OCI-LY3 (cell line): ENCODE measurements around the gene ANKRD13A.
"Not testable (repeated sequence)": the region's sequence is repeated elsewhere in the genome, so short reads cannot be mapped to it uniquely, and the experiment has no call there.

Source experiments
- H2AFZ ChIP-seq: fragments of 200-600, 300-600 bp; shearing (Covaris generic); 2 replicates; pipeline ENCODE4 v1.6.0; 2014; ENCODE audit warnings: antibody characterized with exemption, low read depth, low read length
- H3K27ac ChIP-seq: fragments of 200-600, 300-600 bp; sonication (generic); 2 replicates; pipeline ENCODE4 v1.5.1; 2014; ENCODE audit warnings: mild to moderate bottlenecking, low read length, moderate library complexity, mixed read lengths
- H3K27me3 ChIP-seq: fragments of 200-600, 300-600 bp; sonication (generic); 2 replicates; pipeline ENCODE4 v1.6.1; 2014; ENCODE audit warnings: low read depth, low read length, mixed read lengths
- H3K36me3 ChIP-seq: fragments of 200-600, 300-600 bp; sonication (generic); replicated peaks from 2 replicates; pipeline ENCODE3; 2014; ENCODE audit warnings: low read depth, low read length, mixed read lengths
- H3K4me1 ChIP-seq: fragments of 300-600, 200-600 bp; sonication (generic); 2 replicates; pipeline ENCODE4 v1.6.1; 2014; ENCODE audit warnings: low read length, mixed read lengths
- H3K4me2 ChIP-seq: fragments of 200-600, 300-600 bp; sonication (generic); 2 replicates; pipeline ENCODE4 v1.6.1; 2014; ENCODE audit warnings: low read length, mixed read lengths
- H3K4me3 ChIP-seq: fragments of 300-600, 200-600 bp; sonication (generic); 2 replicates; pipeline ENCODE4 v1.5.1; 2014; ENCODE audit warnings: antibody characterized with exemption, mild to moderate bottlenecking, low read length, moderate library complexity
- H3K79me2 ChIP-seq: fragments of 300-600, 200-600 bp; shearing (Covaris generic); 2 replicates; pipeline ENCODE4 v1.6.1; 2014; ENCODE audit warnings: mild to moderate bottlenecking, low read length, mixed read lengths
- H3K9ac ChIP-seq: fragments of 300-600, 200-600 bp; shearing (Covaris generic); 2 replicates; pipeline ENCODE4 v1.6.0; 2014; ENCODE audit warnings: mild to moderate bottlenecking, low read length, moderate library complexity
- H3K9me3 ChIP-seq: fragments of 200-600, 300-600 bp; shearing (Covaris generic); 2 replicates; pipeline ENCODE4 v1.6.1; 2014; ENCODE audit warnings: low read length, mixed read lengths; ENCODE audit not compliant: insufficient read depth
- H4K20me1 ChIP-seq: fragments of 200-600, 300-600 bp; sonication (generic); 2 replicates; pipeline ENCODE4 v1.6.1; 2016; ENCODE audit warnings: low read length, mixed read lengths; ENCODE audit not compliant: insufficient read depth
- EZH2phosphoT487 ChIP-seq: fragments of 200-600 bp; shearing (Covaris generic); IDR thresholded peaks from 2 replicates; pipeline ENCODE4 v1.6.1; 2018; ENCODE audit warnings: antibody characterized with exemption, mixed run types, low read depth
- TF ChIP-seq, protein P1 (sequence below): fragments of 200-600, 300-600 bp; sonication (generic); IDR thresholded peaks from 2 replicates; pipeline ENCODE4 v1.5.1; 2014; ENCODE audit warnings: antibody characterized with exemption, low read length, low read depth

ANKRD13A gene

DNA sequence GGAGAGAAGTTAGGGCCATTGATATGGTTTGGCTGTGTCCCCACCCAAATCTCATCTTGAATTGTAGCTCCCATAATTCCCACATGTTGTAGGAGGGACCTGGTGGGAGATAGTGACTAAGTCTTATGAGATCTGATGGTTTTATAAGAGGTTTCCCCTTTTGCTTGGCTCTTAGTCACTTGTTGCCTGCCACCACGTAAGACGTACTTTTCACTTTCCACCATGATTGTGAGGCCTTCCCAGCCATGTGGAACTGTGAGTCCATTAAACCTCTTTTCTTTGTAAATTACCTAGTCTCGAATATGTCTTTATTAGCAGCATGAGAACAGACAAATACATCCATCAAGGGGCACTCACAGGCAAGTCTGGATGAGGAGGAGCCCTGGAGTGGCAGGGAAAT lies 57.4 kb downstream of the ANKRD13A start:
- H3K4me1 ChIP-seq, H4K20me1 ChIP-seq, H3K9ac ChIP-seq, H3K9me3 ChIP-seq, H3K36me3 ChIP-seq, H3K4me2 ChIP-seq, H3K4me3 ChIP-seq, H2AFZ ChIP-seq, H3K27ac ChIP-seq, H3K27me3 ChIP-seq, H3K79me2 ChIP-seq: not testable (repeated sequence)

DNA sequence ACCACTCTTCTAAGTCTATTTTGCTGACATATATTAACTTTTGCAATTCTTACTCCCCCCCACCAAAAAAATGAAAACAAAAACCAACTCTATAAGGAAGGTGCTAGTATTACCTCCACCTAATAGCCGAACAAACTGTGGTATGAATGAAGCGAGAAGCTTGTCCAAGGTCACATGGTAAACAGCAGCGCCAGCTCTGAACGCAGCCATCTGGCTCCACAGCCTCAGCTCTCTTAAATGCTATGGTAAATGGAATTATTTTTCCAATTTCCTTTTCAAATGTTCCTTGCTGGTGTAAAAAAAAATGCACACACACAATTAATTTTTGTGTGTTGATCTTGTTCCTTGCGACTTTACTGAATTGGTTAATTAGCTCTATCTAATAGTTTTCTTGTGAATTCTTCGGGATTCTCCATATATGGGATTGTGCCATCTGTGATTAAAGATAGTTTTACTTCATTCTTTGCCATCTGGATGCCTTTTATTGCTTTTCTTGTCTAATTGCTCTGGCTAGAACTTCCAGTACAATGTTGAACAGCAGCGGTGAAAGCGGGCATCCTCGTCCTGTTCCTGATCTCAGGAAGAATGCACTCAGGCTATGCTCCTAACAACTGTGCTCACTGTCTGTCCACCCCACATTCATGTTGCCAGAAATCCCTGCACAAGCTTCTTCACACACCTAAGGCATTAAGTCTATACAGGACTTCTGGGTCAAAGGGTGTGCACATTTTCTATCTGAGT lies 59.8 kb downstream of the ANKRD13A start:
- Histone ChIP-seq H3K27ac (no peak overlapping the region), H3K36me3 (no peaks in the 10 kb centered on the region), H3K4me1 (no peaks in the 10 kb centered on the region), H3K4me2 (no peak overlapping the region), H3K9me3 (no peaks in the 10 kb centered on the region), H3K4me3 (no peak overlapping the region), H3K9ac (no peak overlapping the region), H3K27me3 (no peaks in the 10 kb centered on the region), H4K20me1 (no peaks in the 10 kb centered on the region), H3K79me2 (no peaks in the 10 kb centered on the region), H2AFZ (no peak overlapping the region)
- no peak for TF ChIP-seq EZH2phosphoT487
- TF ChIP-seq, protein P1, sequence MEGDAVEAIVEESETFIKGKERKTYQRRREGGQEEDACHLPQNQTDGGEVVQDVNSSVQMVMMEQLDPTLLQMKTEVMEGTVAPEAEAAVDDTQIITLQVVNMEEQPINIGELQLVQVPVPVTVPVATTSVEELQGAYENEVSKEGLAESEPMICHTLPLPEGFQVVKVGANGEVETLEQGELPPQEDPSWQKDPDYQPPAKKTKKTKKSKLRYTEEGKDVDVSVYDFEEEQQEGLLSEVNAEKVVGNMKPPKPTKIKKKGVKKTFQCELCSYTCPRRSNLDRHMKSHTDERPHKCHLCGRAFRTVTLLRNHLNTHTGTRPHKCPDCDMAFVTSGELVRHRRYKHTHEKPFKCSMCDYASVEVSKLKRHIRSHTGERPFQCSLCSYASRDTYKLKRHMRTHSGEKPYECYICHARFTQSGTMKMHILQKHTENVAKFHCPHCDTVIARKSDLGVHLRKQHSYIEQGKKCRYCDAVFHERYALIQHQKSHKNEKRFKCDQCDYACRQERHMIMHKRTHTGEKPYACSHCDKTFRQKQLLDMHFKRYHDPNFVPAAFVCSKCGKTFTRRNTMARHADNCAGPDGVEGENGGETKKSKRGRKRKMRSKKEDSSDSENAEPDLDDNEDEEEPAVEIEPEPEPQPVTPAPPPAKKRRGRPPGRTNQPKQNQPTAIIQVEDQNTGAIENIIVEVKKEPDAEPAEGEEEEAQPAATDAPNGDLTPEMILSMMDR, result no peak

DNA sequence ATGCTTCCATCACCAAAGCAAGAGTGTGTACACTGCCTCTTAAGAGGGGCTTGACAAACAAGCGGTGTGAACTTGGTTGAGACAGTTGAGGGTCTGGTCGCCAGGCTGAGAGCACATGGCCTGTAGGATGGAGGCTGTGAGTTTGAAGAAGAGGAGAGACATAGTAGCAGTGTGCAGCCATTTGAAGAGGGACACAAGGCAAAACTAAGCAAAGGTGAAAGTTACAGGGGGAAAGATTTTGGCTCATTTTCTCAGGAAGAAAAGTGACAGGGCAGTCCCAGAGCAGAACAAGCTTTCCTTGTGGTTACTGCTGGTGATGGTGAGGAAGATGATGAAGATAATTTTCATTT lies 60.4 kb downstream of the ANKRD13A start:
- no peaks in the 10 kb centered on the region for H3K79me2 ChIP-seq
- H3K27me3 ChIP-seq, result no peaks in the 10 kb centered on the region
- TF ChIP-seq, protein P1, result no peak
- no peak for TF ChIP-seq EZH2phosphoT487
- H4K20me1 ChIP-seq, result no peaks in the 10 kb centered on the region
- no peak overlapping the region for H3K27ac ChIP-seq
- no peak overlapping the region for H3K9ac ChIP-seq
- H3K4me2 ChIP-seq, result no peak overlapping the region
- no peak overlapping the region for H2AFZ ChIP-seq
- H3K9me3 ChIP-seq, result no peaks in the 10 kb centered on the region
- H3K4me3 ChIP-seq, result no peak overlapping the region
- H3K4me1 ChIP-seq, result no peaks in the 10 kb centered on the region
- H3K36me3 ChIP-seq, result no peaks in the 10 kb centered on the region

DNA sequence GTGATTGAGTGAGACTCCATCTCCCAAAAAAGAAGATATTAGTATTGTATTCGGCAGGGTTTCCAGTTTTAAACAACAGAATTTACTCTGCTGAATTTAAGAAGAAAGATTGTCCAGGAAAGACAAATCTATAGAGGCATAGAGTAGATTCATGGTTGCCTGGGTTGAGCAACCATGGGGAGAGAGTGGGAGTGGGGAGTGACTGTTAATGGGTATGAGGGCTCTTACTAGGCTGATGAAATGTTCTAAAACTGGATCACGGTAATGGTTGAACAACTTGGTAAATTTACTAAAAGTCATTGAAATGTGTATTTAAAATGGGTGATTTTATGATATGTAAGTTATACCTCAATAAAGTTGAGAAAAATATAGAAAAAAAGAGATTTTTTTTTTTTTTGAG lies 63.0 kb downstream of the ANKRD13A start:
- no peak overlapping the region for H3K4me3 ChIP-seq
- TF ChIP-seq EZH2phosphoT487, result no peak
- TF ChIP-seq, protein P1, result no peak
- H3K9ac ChIP-seq, result no peak overlapping the region
- no peak overlapping the region for H3K4me2 ChIP-seq
- H3K27me3 ChIP-seq, result no peaks in the 10 kb centered on the region; the same call in 1 of the 2 replicates
- H3K4me1 ChIP-seq, result peaks cover 8% of the 10 kb centered on the region
- H2AFZ ChIP-seq, result no peak overlapping the region
- H3K79me2 ChIP-seq, result no peaks in the 10 kb centered on the region
- H3K27ac ChIP-seq, result no peak overlapping the region
- no peaks in the 10 kb centered on the region for H3K9me3 ChIP-seq
- no peaks in the 10 kb centered on the region for H4K20me1 ChIP-seq
- H3K36me3 ChIP-seq, result no peaks in the 10 kb centered on the region
